IPS-18a (cell line): ENCODE measurements around the gene CHN2.

Experiments
- H3K27ac ChIP-seq: one replicate; pipeline ENCODE4 v1.5.1; 2013; ENCODE audit warnings: low read length
- H3K27me3 ChIP-seq: one replicate; pipeline ENCODE4 v1.6.1; 2013; ENCODE audit warnings: mild to moderate bottlenecking, low read length; ENCODE audit not compliant: control insufficient read depth, insufficient read depth
- H3K36me3 ChIP-seq: one replicate; pipeline ENCODE4 v1.6.1; 2013; ENCODE audit warnings: low read depth, low read length; ENCODE audit not compliant: control insufficient read depth
- H3K4me1 ChIP-seq: one replicate; pipeline ENCODE4 v1.6.1; 2013; ENCODE audit warnings: low read depth, low read length; ENCODE audit not compliant: control insufficient read depth
- H3K4me3 ChIP-seq: one replicate; pipeline ENCODE4 v1.5.1; 2013; ENCODE audit warnings: low read length
- H3K9ac ChIP-seq: one replicate; pipeline ENCODE4 v1.6.1; 2013; ENCODE audit warnings: mild to moderate bottlenecking, low read length, moderate library complexity
- H3K9me3 ChIP-seq: one replicate; pipeline ENCODE4 v1.6.1; 2013; ENCODE audit warnings: low read depth, low read length; ENCODE audit not compliant: control insufficient read depth

Gene CHN2

DNA sequence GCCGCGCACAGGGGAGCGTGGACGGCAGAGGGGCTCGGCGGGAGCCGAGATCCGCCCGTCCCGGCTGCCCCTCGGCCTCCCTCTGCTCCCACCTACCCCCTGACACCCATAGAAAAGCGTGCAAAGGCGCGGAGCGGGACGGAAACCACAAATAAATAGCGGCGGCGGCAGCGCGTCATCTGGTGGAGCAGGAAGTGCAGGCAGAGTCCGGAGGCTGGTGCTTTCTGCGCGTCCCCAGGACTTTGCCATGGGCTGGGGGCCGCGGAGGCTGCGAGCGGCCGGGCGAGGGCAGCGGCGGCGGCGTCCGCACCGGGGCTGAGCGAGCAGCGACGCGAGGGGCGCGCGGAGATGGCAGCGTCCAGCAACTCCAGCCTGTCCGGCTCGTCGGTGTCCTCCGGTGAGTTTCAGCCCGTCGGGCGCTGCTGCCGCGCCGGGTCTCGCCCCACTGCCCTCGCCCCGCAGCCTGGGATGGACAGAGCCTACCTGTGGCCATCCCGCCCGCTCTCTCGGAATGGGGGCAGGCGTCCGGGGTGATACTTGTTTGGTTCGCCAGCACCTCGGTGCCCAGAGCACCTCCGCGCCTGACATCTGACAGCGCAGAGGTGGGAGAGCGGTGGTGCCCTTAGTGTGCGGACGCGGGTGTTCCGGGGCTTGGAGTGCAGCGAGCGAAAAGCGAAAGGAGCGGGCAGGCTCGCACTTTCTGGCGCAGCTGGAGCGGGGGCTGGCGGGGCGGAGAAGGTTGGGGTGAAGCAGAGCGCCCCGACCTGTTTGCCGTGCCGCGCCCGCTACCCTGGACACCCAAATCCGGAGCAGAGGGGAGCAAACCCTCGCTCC is at the start of gene CHN2:
Gene CHN2, plus strand, starts transcription at position 182 of the 834 bp plus-strand sequence.
- Histone ChIP-seq H3K4me1 (peaks cover 22% of the 10 kb centered on the region), H3K27ac (no peak within 1 kb of the TSS), H3K36me3 (no peaks in the 10 kb centered on the region), H3K27me3 (peaks cover 83% of the 10 kb centered on the region), H3K9ac (no peak within 1 kb of the TSS), H3K4me3 (peak within 1 kb of the TSS; percentile 64), H3K9me3 (no peaks in the 10 kb centered on the region)

DNA sequence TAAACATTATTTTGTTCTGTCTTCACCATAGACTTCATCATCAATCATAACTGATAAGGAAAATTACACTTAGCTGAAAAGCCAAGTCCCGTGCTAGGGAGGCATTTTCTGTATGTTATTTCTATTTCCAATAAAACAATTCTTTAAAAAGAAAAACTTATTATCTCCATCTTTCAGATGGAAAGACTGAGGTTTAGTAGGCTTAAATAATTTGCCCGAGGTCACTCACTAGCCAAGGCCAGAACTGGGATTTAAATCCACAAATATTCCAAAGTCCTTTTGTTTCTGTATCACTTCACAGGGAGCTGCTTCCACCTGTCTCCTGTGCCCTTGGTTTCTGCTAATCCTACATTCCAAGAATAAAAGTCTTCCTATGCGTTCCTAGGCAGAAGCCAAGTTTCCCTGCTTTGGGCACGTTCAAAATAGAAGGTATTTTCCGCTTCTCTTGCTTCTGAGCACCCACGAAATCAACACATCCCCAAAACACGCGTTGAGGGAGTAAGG is 49.0 kb upstream of the CHN2 start:
- Histone ChIP-seq H3K27ac (no peak overlapping the region), H3K4me3 (peak overlapping the region; percentile 77), H3K9me3 (no peaks in the 10 kb centered on the region), H3K27me3 (peaks cover 30% of the 10 kb centered on the region), H3K36me3 (no peaks in the 10 kb centered on the region), H3K4me1 (peaks cover 8% of the 10 kb centered on the region), H3K9ac (peak overlapping the region; percentile 54)

DNA sequence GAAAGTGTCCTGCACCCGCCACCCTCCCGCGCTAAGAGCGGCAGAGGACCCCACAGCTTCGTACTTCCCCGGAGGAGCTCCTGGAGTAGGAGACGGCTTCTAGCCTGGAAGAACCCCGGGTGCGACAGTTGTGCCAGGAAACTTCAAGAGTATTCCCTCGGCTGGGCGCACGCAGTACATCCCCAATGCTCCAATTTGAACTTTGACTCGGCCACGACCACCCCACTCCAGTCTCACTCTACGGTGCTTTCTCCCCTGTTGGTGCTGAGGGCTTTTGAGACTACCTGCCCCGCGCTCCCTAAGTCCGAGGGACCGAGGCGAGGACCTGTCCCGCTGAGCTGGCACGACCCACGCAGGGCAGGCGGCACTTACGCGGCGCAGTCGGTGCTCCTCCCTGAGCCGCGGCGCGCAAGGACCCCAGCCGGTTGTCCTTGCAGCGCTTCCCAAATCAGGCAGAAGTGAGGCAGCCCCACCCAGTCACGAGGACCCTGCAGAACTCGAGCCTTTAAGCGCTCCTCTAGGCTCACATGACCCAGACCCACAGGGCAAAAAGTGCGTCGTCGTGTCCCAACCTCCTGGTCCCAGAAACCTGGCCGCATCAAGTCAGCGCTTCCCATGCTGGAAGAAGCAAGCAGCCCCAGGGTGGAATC is 48.4 kb upstream of the CHN2 start, which contains the start of gene CPVL:
Gene CPVL, minus strand, starts transcription at position 481 of the 650 bp plus-strand sequence. CDS start 25,476 bp downstream, outside the sequence.
- H3K9ac ChIP-seq, result peak within 1 kb of the TSS; percentile 54

DNA sequence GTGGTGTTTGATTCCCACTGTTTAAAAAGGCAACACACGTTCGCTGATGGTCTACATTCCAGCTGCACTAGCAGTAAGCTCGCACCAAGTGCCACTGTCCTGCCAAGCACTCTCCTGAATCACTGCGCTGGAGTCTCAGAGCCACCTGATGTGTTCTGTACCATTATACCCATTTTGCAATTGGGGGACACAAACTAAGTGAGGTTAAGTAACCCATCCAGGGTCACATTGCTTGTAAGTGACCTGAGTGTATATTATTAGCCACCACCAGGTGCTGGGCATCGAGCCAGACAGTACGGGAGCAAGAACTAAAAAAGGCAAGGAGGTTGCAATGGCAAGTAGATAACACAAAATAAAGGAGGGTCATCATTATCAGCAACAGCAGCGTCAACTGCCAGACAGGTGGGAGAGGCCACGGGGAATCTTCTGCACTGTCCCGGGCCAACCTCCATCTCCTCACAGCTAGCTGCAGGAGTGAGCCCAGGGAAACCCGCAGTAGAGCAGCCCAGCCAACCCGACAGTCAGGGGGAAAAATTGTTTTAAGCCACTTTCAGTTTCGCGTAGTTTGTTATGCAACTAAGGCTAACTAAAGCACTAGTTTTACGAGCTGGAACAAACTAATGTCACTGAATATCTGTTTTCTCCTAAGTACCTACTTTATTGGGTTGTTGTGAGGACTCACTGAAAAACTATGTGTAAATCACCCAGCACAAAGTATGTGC is 47.5 kb upstream of the CHN2 start:
- Histone ChIP-seq H3K27ac (no peak overlapping the region), H3K27me3 (peaks cover 30% of the 10 kb centered on the region), H3K4me3 (peak overlapping the region; percentile 77), H3K9me3 (no peaks in the 10 kb centered on the region), H3K4me1 (peaks cover 8% of the 10 kb centered on the region), H3K9ac (peak overlapping the region; percentile 54), H3K36me3 (no peaks in the 10 kb centered on the region)

More for the DNA sequence above, 48.4 kb upstream of the CHN2 start, which contains the start of gene CPVL:
- H3K27me3 ChIP-seq, result peaks cover 30% of the 10 kb centered on the region
- H3K9me3 ChIP-seq, result no peaks in the 10 kb centered on the region
- peaks cover 8% of the 10 kb centered on the region for H3K4me1 ChIP-seq
- no peak within 1 kb of the TSS for H3K27ac ChIP-seq
- H3K4me3 ChIP-seq, result peak within 1 kb of the TSS; percentile 77
- no peaks in the 10 kb centered on the region for H3K36me3 ChIP-seq

DNA sequence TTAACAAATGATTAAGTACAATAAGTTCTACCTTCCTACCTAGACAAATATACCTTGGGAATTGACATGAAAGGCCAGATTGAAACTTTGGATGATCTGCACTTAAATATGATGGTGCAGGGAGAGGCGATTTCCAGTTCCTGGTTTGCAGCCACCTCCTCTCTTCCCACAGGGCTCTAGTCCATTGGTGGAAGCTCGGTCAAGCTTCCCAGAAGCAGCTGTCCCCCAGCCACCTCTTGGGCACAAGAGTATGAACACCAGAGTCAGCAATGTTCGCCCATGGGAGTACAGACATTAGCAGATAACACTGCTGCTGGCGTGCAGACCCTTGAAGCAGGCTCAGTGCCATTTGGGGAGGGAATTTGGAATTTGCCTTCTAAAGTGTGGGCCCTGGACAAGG is 46.8 kb upstream of the CHN2 start:
- H3K9me3 ChIP-seq, result no peaks in the 10 kb centered on the region
- H3K36me3 ChIP-seq, result no peaks in the 10 kb centered on the region
- H3K9ac ChIP-seq, result no peak overlapping the region
- H3K27me3 ChIP-seq, result peaks cover 30% of the 10 kb centered on the region
- H3K4me1 ChIP-seq, result peaks cover 8% of the 10 kb centered on the region
- H3K27ac ChIP-seq, result no peak overlapping the region
- H3K4me3 ChIP-seq, result no peak overlapping the region

DNA sequence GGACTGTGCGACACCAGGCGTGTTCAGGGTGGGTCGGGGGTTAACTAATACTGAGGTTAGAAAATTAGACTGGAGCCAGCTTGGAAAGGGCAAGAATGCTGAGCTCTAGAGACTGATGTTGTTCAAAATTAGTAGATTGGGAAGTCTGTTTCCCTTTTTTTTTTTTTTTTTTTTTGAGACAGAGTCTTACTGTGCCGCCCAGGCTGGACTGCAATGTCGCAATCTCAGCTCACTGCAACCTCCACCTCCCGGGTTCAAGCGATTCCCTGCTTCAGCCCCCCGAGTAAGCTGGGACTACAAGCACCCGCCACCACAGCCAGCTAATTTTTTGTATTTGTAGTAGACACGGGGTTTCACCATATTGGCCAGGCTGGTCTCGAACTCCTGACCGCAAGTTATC is 45.5 kb upstream of the CHN2 start:
- Histone ChIP-seq H3K27me3 (peaks cover 30% of the 10 kb centered on the region), H3K36me3 (no peaks in the 10 kb centered on the region), H3K4me3 (no peak overlapping the region), H3K27ac (no peak overlapping the region), H3K9me3 (no peaks in the 10 kb centered on the region), H3K9ac (no peak overlapping the region), H3K4me1 (peaks cover 8% of the 10 kb centered on the region)

DNA sequence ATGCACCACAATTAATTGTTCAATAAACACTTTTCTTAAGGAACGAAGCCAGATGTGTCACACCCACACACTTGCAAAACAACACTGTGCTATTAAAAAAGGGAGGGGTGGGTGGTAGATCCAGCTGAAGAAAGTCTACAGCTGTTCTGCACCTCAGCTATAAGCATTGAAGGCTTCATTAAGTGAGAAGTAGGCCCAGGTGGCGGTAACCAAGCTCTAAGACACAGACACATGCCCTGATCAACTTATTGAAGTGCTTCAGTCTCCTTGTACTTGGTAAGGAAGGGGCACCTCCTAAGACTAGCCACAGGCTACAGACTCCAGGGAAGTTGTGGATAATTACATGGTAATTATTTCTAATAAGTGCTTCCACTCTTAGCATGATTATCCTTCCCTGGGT is 43.7 kb upstream of the CHN2 start:
- H3K9ac ChIP-seq, result no peak overlapping the region
- H3K4me3 ChIP-seq, result no peak overlapping the region
- H3K4me1 ChIP-seq, result peaks cover 8% of the 10 kb centered on the region
- H3K27ac ChIP-seq, result no peak overlapping the region
- H3K9me3 ChIP-seq, result no peaks in the 10 kb centered on the region
- peaks cover 16% of the 10 kb centered on the region for H3K27me3 ChIP-seq
- H3K36me3 ChIP-seq, result no peaks in the 10 kb centered on the region

DNA sequence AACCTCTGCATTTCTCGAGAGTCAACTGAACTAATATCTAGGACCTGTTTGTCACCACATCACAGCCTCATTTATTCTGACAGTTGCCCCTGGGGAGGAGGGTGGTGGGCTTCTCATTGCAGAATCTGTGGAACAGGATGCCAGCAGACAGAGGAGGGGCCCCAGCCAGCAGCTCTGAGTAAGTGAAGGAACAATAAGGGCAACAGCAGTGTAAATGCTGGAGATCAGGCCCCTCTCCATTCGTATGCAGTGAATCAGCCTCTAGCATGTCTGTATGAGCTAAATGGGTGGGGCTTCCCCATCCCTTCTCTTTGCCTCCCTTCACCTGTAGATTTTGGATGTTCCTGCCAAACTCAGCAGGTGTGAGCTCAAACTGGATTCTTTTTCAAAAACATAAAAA is 40.5 kb upstream of the CHN2 start:
- no peak overlapping the region for H3K9ac ChIP-seq
- no peak overlapping the region for H3K27ac ChIP-seq
- H3K27me3 ChIP-seq, result no peaks in the 10 kb centered on the region
- H3K4me1 ChIP-seq, result peaks cover 9% of the 10 kb centered on the region
- no peaks in the 10 kb centered on the region for H3K36me3 ChIP-seq
- no peak overlapping the region for H3K4me3 ChIP-seq
- H3K9me3 ChIP-seq, result no peaks in the 10 kb centered on the region

DNA sequence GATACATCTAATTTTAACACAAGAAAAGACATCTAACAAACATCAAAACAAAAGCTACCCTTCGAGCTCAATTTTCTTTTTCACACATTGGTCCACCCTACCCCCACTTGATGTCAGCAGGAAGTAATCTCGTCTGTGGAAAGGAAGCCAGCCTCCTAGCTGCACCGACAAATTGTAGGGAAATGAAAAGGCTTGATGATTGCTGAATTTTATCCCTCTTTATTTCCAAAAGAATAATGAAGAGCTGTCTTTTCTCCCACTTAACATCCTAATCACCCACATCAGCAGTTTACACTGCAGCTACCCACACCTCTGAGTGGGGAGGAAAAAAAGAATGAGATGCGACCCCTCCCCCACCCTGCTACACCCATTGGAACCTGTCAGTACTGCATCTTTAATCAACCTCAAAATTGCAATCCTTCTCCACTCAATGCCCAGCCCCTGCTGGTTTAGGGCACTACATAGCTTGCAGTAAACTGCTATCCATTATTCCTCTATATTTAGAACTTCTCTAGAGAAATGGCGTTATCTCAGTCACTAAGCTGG is 37.6 kb upstream of the CHN2 start:
- H3K4me1 ChIP-seq, result peaks cover 9% of the 10 kb centered on the region
- no peaks in the 10 kb centered on the region for H3K36me3 ChIP-seq
- H3K27ac ChIP-seq, result no peak overlapping the region
- H3K9me3 ChIP-seq, result no peaks in the 10 kb centered on the region
- H3K9ac ChIP-seq, result no peak overlapping the region
- no peak overlapping the region for H3K4me3 ChIP-seq
- no peaks in the 10 kb centered on the region for H3K27me3 ChIP-seq

DNA sequence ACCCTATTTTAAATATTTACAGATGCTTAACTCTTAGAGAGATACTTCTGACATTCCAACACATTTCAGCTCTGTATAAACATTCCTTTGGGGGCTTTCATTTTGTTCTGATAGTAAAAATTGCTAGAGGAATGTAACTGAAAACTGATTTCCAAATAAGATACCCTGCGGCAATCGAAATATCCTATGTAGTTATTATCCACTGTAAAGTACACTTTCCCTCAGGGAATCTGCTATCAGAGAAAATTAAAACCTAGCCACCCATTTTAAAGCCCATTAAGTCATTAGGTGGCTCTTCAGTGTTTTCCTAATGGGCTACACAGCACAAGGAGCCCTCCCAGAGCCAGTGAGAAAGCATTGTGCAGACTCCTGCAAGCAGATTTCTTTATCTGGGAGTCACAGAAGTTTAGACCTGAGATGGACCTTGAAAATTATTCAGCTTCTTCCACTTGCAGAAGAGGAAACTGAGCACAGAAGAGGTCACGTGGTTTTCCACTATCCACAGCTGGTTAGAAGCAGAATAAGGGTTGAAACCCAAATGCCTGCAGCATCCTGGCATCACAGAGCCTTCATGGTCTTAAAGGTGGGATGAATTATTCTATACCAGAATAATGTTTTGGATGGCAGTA is 35.7 kb upstream of the CHN2 start:
- Histone ChIP-seq H3K27me3 (no peaks in the 10 kb centered on the region), H3K9me3 (no peaks in the 10 kb centered on the region), H3K4me3 (no peak overlapping the region), H3K27ac (no peak overlapping the region), H3K4me1 (peaks cover 9% of the 10 kb centered on the region), H3K36me3 (no peaks in the 10 kb centered on the region), H3K9ac (no peak overlapping the region)

DNA sequence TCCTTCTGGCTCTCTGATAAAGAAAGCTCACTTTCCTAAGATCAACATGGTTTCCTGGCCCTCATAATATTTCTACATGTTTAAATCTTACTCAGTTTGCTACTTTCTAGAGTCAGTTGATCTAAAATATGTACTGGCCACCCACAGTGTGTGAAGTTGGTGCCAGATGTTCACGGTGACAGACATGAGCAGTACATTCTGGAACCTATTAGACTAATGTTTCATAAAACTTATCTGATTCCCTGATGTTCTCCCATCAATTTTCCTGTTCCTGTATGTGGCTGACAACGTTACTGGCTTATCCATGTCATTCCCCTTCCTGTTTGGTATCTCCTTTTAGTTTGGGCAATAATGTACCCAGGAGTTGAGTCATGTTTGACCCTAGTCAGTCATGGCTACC is 34.5 kb upstream of the CHN2 start:
- no peak overlapping the region for H3K9ac ChIP-seq
- H3K27me3 ChIP-seq, result no peaks in the 10 kb centered on the region
- H3K4me3 ChIP-seq, result no peak overlapping the region

More for the DNA sequence above, 34.5 kb upstream of the CHN2 start:
- H3K36me3 ChIP-seq, result no peaks in the 10 kb centered on the region
- no peaks in the 10 kb centered on the region for H3K9me3 ChIP-seq
- H3K4me1 ChIP-seq, result peaks cover 9% of the 10 kb centered on the region
- no peak overlapping the region for H3K27ac ChIP-seq
